OCI-LY1 (cell line): ENCODE results near the gene ZNF701.
"Not testable (repeated sequence)": the region's sequence is repeated elsewhere in the genome, so short reads cannot be mapped to it uniquely, and the experiment has no call there.

Experiments used
- H2AFZ ChIP-seq: fragments of 200-600 bp; sonication (generic), shearing (Covaris generic); 2 replicates; pipeline ENCODE4 v1.6.0; 2014; ENCODE audit warnings: antibody characterized with exemption, mild to moderate bottlenecking, low read length
- H3F3A ChIP-seq: fragments of 200-600 bp; sonication (generic), shearing (Covaris generic); 2 replicates; pipeline ENCODE4 v1.6.0; 2014; ENCODE audit warnings: mild to moderate bottlenecking, antibody characterized with exemption, low read length, moderate library complexity; ENCODE audit not compliant: insufficient read depth
- H3K27ac ChIP-seq: fragments of 200-600 bp; sonication (generic); 2 replicates; pipeline ENCODE4 v1.5.1; 2014; ENCODE audit warnings: low read length, mixed run types, mild to moderate bottlenecking, low read depth; ENCODE audit not compliant: poor library complexity, severe bottlenecking
- H3K27me3 ChIP-seq: fragments of 200-600 bp; sonication (generic); 2 replicates; pipeline ENCODE4 v1.6.0; 2014; ENCODE audit warnings: antibody characterized with exemption, mild to moderate bottlenecking, low read length, moderate library complexity; ENCODE audit not compliant: insufficient read depth
- H3K36me3 ChIP-seq: fragments of 200-600 bp; sonication (generic); 2 replicates; pipeline ENCODE4 v1.6.1; 2014; ENCODE audit warnings: mild to moderate bottlenecking, antibody characterized with exemption, low read length, moderate library complexity, mixed read lengths; ENCODE audit not compliant: insufficient read depth
- H3K4me1 ChIP-seq: fragments of 200-600 bp; sonication (generic); 2 replicates; pipeline ENCODE4 v1.5.1; 2014; ENCODE audit warnings: mild to moderate bottlenecking, low read length, moderate library complexity; ENCODE audit not compliant: insufficient read depth, severe bottlenecking
- H3K4me2 ChIP-seq: fragments of 200-600 bp; sonication (generic), shearing (Covaris generic); 2 replicates; pipeline ENCODE4 v1.6.1; 2014; ENCODE audit warnings: low read length
- H3K4me3 ChIP-seq: fragments of 200-600 bp; sonication (generic); 2 replicates; pipeline ENCODE4 v1.5.1; 2014; ENCODE audit warnings: low read length, low read depth, mild to moderate bottlenecking, mixed read lengths; ENCODE audit not compliant: poor library complexity, severe bottlenecking
- H3K79me2 ChIP-seq: fragments of 200-600 bp; shearing (Covaris generic); 2 replicates; pipeline ENCODE4 v1.6.1; 2016; ENCODE audit warnings: mixed run types, low read length, mixed read lengths; ENCODE audit not compliant: insufficient read depth
- H3K9ac ChIP-seq: fragments of 200-600 bp; sonication (generic), shearing (Covaris generic); 2 replicates; pipeline ENCODE4 v1.6.1; 2014; ENCODE audit warnings: mild to moderate bottlenecking, low read length, mixed read lengths
- H3K9me2 ChIP-seq: fragments of 200-600 bp; sonication (generic), shearing (Covaris generic); 2 replicates; pipeline ENCODE4 v1.6.1; 2014; ENCODE audit warnings: low read depth, mild to moderate bottlenecking, low read length, mixed read lengths
- H3K9me3 ChIP-seq: fragments of 200-600 bp; shearing (Covaris generic); 2 replicates; pipeline ENCODE4 v1.6.1; 2014; ENCODE audit warnings: low read length, mixed read lengths
- H4K20me1 ChIP-seq: fragments of 200-600 bp; sonication (generic), shearing (Covaris generic); 2 replicates; pipeline ENCODE4 v1.6.0; 2016; ENCODE audit warnings: mild to moderate bottlenecking, low read length; ENCODE audit not compliant: insufficient read depth
- EZH2 ChIP-seq: fragments of 200-600 bp; sonication (generic), shearing (Covaris generic); IDR thresholded peaks from 2 replicates; pipeline ENCODE4 v1.8.0; 2017; ENCODE audit warnings: borderline replicate concordance, mixed run types, mild to moderate bottlenecking, antibody characterized with exemption, low read length, moderate library complexity, mixed read lengths
- TF ChIP-seq, protein P1 (sequence below): fragments of 200-600 bp; sonication (generic), shearing (Covaris generic); IDR thresholded peaks from 2 replicates; pipeline ENCODE4 v1.5.1; 2017; ENCODE audit warnings: mild to moderate bottlenecking, antibody characterized with exemption, low read length, moderate library complexity, mixed read lengths

ZNF701 gene

GRCh38 chr19:52566121-52566520 is 4.0 kb upstream of the ZNF701 start:
- H3K9me2 ChIP-seq: no peaks in the 10 kb centered on the region
- no peaks in the 10 kb centered on the region for H4K20me1 ChIP-seq
- no peaks in the 10 kb centered on the region for H3K79me2 ChIP-seq
- peaks cover 11% of the 10 kb centered on the region for H3K9me3 ChIP-seq
- H3F3A ChIP-seq: no peaks in the 10 kb centered on the region
- no peak overlapping the region for H3K27ac ChIP-seq
- no peaks in the 10 kb centered on the region for H3K27me3 ChIP-seq
- H3K9ac ChIP-seq: no peak overlapping the region
- no peak for TF ChIP-seq EZH2
- TF ChIP-seq, protein P1, sequence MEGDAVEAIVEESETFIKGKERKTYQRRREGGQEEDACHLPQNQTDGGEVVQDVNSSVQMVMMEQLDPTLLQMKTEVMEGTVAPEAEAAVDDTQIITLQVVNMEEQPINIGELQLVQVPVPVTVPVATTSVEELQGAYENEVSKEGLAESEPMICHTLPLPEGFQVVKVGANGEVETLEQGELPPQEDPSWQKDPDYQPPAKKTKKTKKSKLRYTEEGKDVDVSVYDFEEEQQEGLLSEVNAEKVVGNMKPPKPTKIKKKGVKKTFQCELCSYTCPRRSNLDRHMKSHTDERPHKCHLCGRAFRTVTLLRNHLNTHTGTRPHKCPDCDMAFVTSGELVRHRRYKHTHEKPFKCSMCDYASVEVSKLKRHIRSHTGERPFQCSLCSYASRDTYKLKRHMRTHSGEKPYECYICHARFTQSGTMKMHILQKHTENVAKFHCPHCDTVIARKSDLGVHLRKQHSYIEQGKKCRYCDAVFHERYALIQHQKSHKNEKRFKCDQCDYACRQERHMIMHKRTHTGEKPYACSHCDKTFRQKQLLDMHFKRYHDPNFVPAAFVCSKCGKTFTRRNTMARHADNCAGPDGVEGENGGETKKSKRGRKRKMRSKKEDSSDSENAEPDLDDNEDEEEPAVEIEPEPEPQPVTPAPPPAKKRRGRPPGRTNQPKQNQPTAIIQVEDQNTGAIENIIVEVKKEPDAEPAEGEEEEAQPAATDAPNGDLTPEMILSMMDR: no peak
- no peak overlapping the region for H3K4me3 ChIP-seq
- H3K36me3 ChIP-seq: peaks cover 24% of the 10 kb centered on the region; the same call in 1 of the 2 replicates
- no peak overlapping the region for H3K4me2 ChIP-seq
- H3K4me1 ChIP-seq: peaks cover 5% of the 10 kb centered on the region
- H2AFZ ChIP-seq: no peak overlapping the region

DNA sequence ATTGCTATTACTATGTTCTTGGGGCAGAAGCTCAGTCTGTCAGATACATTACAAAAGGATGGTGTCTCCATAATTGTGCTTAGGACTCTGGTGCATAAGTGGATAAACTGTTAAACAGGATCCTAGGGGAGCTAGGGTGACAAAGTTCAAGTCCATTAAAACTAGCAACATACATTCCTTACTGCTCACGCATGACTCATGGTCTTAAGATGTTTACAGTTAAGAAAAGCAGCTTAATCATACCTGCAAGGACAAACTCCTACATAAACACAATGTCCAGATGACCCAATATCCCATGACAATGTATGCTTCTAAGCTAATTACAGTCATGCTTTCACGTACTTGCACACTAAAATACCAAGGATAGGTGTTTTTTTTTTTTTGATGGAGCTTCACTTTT is 3.5 kb upstream of the ZNF701 start:
- H3K27ac ChIP-seq: no peak overlapping the region
- H3K4me3 ChIP-seq: no peak overlapping the region
- no peaks in the 10 kb centered on the region for H3K79me2 ChIP-seq
- peaks cover 11% of the 10 kb centered on the region for H3K9me3 ChIP-seq
- no peak overlapping the region for H2AFZ ChIP-seq
- no peaks in the 10 kb centered on the region for H3K9me2 ChIP-seq
- H3K4me1 ChIP-seq: peaks cover 5% of the 10 kb centered on the region
- no peak overlapping the region for H3K9ac ChIP-seq
- H3F3A ChIP-seq: no peaks in the 10 kb centered on the region
- H3K36me3 ChIP-seq: peaks cover 20% of the 10 kb centered on the region; the same call in 1 of the 2 replicates
- no peak for TF ChIP-seq EZH2
- TF ChIP-seq, protein P1: no peak
- no peaks in the 10 kb centered on the region for H3K27me3 ChIP-seq
- no peak overlapping the region for H3K4me2 ChIP-seq
- H4K20me1 ChIP-seq: no peaks in the 10 kb centered on the region

- Histone ChIP-seq H3K4me3 (no peak overlapping the region), H3K36me3 (peaks cover 18% of the 10 kb centered on the region; the same call in 1 of the 2 replicates), H2AFZ (no peak overlapping the region), H3F3A (no peaks in the 10 kb centered on the region), H3K9me3 (peaks cover 11% of the 10 kb centered on the region), H3K4me2 (no peak overlapping the region), H4K20me1 (no peaks in the 10 kb centered on the region), H3K4me1 (peaks cover 5% of the 10 kb centered on the region), H3K79me2 (no peaks in the 10 kb centered on the region), H3K9ac (no peak overlapping the region), H3K27me3 (no peaks in the 10 kb centered on the region), H3K9me2 (no peaks in the 10 kb centered on the region), H3K27ac (no peak overlapping the region)
- no peak for TF ChIP-seq EZH2
- TF ChIP-seq, protein P1: no peak
Measured at GRCh38 chr19:52567921-52568320, 2.2 kb upstream of the ZNF701 start.

GRCh38 chr19:52569638-52569999 is 468 bp upstream of the ZNF701 start:
- not testable (repeated sequence) for H3K9me3 ChIP-seq, H3F3A ChIP-seq, H3K4me1 ChIP-seq, H3K79me2 ChIP-seq, H3K9ac ChIP-seq, H3K4me2 ChIP-seq, H2AFZ ChIP-seq, H3K27me3 ChIP-seq, H3K27ac ChIP-seq, H3K9me2 ChIP-seq, H4K20me1 ChIP-seq
- Histone ChIP-seq H3K4me3 (peak overlapping the region; percentile 73), H3K36me3 (peaks cover 24% of the 10 kb centered on the region)
